HG03039 (cell line): ENCODE measurements around the gene MAN1C1.
"Not testable (repeated sequence)": the region's sequence is repeated elsewhere in the genome, so short reads cannot be mapped to it uniquely, and the experiment has no call there.

Experiments used
- ATAC-seq: cut with Tn5 transposase; IDR thresholded peaks from one replicate; pipeline ENCODE4 v1.9.1; 2021; ENCODE audit warnings: mild to moderate bottlenecking, moderate library complexity; ENCODE audit not compliant: unreplicated experiment

Gene MAN1C1

DNA sequence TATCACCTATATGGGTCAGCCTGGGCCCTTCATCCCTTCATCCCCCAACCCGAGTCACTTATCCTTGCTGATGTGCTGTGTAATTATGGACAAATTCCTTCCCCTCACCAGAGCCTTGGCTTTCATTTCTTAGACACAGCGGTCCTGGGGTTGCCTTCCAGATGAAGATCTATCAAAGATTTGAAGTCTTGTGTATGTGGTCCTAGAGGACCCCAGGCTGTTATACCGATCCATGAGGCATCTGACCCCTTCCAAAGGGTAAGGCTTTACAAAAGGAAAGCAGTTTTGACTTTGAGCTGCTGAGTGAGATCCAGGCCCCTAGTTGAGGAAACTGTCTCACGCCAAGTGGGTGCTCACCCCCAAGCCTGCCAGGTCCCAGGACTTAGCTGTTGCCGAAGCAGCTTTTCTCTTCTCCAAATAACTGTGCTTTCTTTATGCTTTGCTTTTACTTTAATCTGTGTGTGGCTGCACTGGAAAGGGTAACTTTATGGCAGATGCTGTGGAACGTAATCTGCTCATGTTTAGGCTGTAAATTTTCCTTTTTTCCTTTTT is 37.6 kb downstream of the MAN1C1 start:
- no peak for ATAC-seq

DNA sequence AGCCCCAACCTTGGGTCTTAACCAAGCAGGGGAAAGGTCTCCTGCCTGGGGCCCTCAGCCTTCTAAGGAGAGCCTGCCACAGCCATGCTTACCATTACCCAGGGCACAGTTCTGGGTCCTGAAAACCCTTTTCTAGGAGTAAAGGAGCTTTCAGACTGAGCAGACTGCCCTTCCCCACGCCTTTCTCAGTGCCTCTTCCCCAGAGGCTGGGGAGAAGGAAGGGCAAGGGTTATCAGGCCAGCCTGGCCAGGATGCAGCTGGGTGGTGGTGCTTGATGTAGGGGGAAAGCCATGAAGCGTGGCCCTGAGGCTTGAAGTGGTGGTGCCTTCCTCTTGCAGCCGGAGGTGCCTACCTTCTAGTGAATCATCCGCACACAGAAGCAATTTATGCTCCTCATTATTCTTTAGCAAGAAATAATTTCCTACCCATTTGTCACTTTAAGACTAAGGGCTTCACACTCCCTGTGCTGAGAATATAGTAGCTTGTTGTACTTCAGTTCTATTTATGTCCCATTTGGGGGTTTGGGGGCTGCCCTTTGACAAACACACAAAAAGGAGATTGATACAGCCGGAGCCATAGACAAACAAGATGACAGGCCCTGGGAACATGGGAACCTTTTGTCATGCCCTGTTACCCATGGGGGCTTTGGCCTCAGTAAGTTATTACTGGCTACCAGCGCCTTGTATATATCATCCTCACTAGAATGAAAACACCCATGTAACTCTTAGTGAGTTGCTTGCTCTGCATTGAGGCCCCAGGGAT is 40.7 kb downstream of the MAN1C1 start:
- ATAC-seq = no peak

DNA sequence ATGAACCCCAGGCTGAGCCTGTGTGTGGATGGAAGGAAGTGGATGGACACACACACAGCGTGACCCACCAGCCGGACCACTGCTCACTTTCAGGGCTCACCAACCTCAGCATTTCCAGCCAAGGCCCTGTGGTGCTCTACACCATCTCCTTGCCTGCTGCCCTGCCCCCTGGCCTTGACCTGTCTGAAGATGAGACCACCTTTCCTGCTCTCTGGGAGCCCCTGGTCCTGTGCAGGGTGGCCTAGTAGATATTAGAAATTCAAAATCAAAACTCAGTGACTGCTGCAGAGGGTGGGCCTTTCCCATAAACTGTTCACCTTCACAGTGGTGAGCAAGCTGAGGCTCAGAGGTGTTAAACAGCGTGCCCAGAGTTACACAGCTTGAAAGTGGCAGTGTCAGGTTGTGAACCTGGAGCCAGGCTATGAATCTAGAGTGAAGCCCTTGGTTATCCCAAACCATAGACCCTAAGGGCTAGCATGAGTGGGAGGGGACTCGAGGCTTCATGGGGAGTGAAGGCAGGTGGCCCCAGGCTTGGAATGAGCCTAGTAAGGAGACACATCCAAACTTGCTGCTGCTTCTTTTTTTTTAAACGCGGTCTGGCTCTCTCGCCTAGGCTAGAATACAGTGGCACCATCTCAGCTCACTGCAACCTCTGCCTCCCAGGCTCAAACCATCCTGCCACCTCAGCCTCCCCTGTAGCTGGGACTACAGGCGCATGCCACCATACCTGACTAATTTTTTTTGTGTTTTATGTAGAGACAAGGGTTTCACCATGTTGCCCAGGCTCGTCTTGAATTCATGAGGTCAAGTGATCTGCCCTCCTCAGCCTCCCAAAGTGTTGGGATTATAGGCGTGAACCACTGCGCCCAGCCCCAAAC is 41.5 kb downstream of the MAN1C1 start:
- ATAC-seq = no peak

DNA sequence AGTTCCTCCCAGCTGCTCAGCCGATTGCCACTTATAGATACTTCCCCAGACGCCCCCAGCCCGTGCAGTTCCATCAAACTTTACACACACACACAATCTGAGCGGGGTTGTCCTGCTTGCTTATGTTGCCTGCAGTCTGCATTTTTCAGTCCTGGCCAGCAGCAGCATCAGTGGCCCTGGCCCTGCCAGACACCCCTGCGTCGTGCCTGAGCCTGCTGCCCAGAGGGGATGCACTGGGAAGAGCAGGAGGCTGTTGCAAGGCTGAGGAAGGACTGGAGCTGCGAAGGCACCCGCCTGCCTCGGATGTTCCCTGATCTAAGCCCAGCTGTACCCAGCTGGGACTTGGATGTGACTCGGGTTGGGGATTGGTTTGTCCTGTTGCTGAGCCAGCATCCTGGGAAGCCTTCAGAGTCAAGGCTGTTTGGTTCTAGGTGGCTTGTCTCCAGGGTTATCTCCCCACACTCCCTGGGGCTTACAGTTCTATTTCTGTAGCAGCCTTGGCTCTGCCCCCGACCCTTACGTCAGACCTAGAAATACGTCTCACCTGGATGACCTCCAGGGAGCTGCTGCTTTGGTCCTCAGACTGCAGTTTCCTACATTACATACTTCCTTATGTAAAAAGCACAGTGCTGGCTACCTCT is 42.3 kb downstream of the MAN1C1 start:
- ATAC-seq = no peak

DNA sequence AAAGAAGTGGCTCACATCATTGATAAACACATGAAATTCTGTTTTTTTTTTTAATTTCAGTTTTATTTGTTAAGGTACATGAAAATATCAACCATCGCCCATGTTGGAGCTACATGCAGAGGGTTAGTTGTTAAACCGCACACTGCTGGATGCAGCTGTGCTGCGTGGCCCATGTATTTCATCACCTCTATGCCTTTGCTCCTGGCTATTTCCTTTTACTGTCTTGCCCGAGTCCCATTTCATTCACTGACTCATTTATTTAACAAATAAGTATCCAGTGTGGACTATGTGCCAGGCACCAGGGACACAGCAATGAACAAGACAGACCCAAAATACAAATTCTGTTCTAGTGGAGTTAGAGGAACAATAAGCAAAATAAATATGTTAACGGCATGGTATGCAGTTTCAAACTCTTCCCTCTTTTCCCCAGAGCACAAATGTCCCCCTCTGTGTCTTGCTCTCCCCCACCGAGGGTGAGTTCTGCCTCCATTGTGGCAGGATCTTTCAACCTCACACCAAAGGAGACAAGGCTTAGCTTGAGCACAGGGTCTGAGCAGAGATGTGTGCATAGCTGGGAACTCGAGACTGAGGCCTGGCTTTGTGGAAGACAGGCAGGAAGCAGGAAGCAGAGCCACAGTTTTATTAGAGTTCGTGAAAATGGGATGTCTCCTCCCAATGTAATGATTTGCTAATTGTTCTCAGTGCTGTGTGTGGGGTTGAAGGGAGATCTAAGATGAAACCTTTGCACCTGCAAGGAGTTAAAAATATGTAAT is 44.6 kb downstream of the MAN1C1 start:
- ATAC-seq = no peak

DNA sequence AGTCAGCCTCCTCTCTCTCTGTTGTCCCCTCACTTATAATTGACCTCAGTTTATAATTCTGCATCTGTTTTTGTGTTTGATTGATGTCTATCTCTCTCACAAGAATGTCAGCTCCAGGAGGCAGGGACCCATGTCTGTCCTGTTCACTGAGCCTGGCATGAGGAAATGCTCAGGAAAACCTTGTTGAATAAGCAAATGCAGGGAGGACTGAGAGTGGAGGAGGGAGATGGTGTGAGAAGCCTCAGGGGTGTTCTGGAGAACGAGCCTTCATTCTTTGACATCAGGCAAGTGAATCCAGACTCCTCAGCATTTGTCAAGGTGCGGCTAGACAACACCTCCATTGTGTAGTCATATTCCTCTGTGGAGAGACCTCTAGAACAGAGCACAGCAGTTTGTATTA is 45.5 kb downstream of the MAN1C1 start:
- ATAC-seq = no peak

DNA sequence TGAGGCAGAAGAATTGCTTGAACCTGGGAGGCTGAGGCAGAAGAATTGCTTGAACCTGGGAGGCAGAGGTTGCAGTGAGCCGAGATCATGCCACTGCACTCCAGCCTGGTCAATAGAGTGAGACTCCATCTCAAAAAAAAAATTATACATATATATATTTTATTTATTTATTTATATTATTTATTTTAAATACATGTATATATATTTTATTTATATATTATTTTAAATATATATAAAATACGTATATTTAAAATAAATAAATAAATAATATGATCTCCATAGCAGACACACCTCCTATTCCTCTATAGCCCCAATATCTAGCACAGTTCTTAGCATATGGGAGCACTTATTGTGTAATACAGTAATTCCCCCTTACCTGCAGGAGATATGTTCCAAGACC is 46.4 kb downstream of the MAN1C1 start:
- ATAC-seq = not testable (repeated sequence)

DNA sequence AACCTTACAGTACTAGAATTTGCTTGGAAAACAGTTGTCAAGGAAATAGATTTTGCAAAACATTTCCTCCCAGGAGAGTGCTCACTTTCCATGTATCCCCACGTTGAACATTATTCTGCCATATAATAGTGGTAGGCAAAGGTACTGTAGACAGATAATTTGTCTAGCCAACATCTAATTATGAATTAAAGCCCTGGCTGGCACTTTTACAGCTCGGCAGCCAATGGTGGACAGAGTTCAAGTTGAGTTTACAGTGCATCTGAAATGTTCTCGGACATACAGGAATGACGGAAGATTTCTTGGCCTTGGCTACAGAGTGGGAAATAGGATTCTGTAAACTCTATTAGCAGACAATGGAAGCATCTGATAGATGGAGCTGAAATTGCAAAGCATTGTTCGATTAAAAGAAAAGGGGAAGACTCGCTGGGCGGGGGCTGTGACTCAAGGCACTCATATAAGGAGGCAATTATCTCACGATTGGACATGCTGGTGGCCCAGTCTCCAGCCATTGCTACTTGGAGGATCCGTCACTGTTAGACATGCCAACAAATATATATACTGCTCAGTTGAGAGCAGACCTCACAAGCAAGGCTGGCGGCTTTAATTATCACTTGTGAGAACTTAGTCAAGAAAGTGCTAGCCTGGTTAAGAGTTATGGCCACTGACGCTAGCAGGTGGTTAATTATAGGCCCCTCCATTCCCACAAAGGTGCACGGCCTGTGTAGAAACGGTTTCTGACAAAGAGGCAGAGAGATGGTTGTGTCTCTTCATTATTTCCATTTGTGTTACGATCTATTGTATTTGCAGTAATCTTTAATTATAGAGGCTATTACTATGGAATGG is 48.0 kb downstream of the MAN1C1 start:
- no peak for ATAC-seq

DNA sequence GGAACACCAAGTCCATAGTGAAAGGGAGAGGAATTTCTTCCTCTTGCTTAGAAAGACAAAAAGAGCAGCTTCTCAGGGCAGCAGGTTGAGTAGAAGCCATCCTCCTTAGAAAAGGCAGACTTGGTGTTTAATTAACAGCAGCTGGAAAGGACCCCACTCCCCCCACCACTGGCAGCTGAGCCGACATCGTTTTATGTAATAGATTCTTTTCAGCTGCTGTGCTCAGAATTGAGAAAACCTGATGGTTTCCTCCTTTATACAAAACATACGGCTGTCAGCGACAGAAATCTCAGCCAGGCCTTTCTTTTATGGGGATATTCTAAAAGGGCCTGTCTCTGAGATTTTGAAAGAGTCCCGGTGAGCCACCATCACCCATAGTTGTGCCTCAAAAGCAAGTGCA is 49.9 kb downstream of the MAN1C1 start:
- ATAC-seq = no peak

DNA sequence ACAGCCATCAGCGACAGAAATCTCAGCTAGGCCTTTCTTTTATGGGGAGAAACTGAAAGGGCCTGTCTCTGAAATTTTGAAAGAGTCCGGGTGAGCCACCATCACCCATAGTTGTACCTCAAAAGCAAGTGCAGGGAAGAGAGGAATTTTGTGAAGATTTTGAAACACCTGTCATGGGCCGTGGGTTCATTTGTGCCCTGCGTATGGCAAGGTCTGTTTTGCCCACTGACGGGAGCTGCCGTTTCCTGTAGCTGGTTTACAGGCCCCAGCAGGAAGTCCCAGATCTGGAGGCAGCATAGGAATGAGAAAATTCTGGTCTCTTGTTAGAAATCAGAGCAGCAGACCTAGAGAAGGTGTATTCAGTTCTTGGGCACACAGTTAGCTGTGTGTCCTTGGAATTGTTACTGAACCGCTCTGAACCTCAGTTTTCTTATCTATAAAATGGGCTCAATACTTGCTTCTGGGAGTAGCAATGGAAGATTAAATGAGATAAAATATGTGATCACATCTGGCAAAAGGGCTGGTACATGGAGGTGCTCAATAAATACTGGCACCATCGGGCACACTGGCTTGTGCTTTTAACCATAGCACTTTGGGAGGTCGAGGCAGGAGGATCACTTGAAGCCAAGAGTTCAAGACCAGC is 52.5 kb downstream of the MAN1C1 start:
- no peak for ATAC-seq

DNA sequence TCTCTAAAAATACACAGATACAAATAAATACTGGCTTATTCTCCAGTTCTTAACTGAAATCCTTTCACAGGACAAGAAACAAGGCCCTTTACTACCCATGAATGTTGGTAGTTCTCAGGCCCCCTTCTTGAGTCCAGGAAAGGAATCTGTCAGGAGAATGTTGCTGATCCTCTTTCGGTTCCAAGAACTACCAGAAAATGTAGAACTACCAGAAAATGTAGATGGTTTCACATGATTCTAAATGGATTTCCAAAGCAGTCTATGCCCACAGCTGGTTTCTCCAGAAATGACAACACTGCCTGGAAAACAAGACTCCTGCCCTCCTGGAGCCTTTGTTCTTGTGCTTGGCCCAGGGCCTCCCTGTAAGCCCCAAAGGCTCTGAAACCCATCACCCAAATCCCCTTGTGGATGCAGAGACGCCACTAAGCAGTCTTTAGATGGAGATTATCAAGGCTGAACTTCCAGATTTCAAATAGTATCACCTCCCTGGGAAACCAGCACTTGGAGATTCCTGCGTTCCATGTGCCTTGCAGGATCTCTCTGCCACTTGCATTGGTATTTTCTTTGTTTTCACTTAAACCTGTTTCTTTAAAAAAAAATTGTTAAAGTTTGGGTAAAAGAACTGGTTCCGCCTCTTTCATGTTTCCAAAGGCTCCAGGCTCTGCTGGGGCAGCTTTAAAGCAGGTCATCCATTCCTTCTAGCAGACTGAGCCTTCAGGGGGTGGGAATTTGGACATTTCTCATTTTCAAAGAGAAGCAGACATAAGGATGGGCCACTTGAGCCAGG is 53.4 kb downstream of the MAN1C1 start:
- no peak for ATAC-seq

DNA sequence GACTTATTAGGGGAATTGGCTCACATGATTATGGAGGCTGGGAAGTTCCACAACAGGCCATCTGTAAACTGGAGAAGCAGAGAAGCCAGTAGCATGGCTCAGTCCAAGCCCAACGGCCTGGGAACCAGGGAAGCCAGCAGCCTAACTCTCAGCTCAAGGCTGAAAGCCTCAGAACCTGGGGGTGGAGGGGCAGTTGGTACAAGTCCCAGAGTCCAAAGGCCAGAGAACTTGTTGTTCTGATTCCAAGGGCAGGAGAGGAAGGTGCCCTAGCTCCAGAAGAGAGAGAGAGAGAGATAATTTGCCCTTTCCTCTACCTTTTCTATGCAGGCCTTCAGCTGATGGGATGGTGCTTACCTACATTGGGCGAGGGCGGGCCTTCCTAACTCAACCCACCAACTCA is 55.3 kb downstream of the MAN1C1 start:
- no peak for ATAC-seq

DNA sequence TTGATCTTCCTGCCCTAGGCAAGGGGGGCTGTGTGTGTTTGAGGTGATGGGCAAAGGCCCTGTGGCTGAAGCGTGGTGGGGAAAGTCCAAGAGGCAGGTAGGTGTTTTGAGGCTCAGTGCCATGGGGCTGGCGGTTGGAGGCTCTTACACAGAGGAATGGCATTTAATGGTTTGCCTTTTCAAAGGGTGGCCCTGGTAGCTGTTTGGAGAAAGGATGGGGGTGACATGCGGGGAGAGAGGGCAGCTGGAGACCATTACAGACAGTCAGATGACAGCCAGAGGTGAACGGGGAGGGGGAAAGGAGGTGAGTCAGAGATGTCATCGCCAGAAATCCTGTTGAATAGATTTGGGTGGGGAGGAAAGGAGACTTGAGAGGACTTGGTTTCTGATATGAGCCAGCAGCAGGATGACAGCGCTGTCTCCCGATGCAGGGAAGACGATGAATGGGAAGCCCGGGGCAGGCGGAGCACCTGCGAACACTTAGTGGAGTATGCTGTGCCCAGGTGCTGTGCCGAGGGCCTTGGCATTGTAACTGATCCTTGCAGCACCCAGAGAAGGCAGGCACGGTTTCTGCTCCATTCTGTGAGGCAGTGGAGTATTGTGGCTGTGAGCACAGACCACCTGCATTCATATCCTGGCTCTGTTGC is 56.3 kb downstream of the MAN1C1 start:
- ATAC-seq = no peak

DNA sequence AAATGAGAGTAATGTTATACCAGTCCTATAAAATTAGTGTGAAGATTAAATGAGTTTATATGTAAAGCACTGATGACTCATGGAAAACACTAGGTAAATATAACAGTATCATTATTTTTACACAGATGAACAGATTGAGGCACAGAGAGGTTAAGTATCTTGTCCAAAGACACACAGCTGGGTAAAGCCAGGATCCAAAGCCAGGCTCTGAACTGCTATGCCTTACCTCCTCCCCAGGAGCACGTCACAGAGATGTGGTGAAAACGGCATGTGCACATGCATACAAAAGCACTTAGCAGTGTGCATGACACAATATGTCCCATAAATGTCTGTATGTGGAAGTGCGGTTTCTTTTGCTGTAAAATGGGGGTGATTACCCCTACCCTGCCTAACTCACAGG is 56.9 kb downstream of the MAN1C1 start:
- no peak for ATAC-seq

DNA sequence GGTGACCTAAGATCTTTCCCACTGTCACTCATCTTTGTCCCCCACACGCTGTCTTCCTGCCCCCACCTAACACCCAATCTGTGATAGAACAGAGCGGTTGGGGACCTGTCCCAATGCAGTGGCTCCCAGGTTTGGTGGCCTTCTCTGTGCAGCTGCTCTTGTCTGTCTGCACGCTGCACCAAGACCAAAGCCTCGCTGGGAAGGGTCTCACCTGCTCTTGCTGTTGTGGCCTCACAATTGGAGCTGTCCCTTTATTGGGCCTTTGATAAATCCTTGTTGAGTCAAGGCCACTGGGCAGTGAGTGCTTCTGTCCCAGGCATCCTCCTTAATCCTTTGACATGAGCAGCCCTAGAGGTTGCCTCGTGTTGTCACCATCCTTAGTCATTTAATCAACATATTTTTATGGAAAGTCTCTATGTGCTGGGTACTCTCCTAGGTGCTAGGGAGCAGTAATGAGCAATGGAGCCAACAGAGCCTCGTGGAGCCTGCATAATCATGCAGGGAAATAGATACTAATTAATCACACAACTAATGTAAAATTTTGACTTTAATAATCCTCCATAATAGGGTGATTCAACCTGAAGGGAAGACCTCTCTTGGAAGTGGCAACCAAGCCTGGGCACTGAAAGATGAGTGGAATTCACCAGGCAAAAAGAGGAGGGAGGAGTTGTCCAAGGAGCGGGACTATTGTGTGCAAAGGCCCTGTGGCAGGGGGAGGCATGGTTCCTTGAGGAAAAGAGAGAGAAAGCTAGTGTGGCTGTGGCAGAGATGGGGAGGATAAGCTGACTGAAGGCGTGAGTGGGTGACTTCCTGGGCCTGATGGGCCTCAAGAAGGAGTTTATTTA is 57.6 kb downstream of the MAN1C1 start:
- no peak for ATAC-seq

DNA sequence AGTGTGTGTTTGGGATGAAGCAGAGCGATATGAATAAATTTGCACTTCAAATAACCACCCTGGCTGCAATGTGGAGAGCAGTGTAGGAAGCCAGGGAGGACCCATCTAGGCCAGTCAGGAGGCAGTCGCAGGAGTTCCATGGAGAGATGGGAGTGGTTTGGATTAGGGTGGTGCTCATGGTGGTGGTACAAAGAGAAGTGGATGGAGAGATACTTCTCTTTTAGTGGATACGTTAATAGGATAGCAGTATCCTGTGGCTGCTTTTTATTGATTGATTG is 58.2 kb downstream of the MAN1C1 start:
- no peak for ATAC-seq

DNA sequence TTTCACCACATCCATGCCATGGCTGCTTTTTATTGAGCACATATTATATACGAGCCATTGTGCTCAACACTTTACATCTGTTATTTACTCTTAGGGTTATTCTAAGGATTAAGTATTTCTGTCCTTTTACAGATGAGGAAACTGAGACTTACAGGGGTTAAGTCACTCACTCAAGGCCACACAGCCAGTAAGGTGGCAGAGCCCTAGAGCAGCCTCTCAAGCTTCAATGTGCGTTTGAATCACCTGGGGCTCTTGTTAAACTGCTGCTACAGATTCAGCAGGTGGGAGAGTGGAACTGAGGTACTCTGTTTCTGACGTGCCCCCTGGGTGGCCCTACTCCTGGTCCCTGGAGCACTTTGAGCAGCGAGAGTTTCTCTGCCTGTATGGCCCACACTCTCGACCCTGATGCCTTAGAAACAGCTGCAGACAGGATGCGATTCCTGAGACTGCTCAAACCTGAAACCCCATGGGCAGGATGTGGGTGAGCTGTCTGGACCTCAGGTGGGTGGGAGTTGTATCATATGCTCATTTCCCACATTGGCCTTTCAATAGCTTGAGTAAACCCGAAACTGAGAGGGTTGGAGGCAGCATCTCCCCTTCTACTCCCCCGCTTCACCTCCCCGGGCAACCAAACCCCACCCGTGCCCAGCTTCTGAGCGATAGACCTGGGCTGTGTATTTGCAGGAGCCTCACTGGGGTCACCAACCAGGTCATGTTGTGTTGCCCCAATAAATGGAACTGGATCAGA is 59.3 kb downstream of the MAN1C1 start:
- peak; percentile 81 for ATAC-seq
